ENCODE results near the gene IL26.
"Not testable (repeated sequence)": the region's sequence is repeated elsewhere in the genome, so short reads cannot be mapped to it uniquely, and the experiment has no call there.

The IL26 gene

GRCh38 chr12:68240079-68240478 lies 14.5 kb upstream of the IL26 start:
- DNase-seq (ENCODE audit: low spot score), result no peak

GRCh38 chr12:68239309-68239982 lies 13.8 kb upstream of the IL26 start:
- no peak for DNase-seq (ENCODE audit: low spot score)

GRCh38 chr12:68237619-68238018 lies 12.0 kb upstream of the IL26 start:
- DNase-seq (ENCODE audit: low spot score), result no peak

- DNase-seq (ENCODE audit: low spot score), result peak; percentile 27
Measured at GRCh38 chr12:68237078-68237477, 11.5 kb upstream of the IL26 start.

GRCh38 chr12:68236421-68237059 lies 10.9 kb upstream of the IL26 start:
- DNase-seq (ENCODE audit: low spot score), result peak; percentile 31

- no peak for DNase-seq (ENCODE audit: low spot score)
Measured at GRCh38 chr12:68235576-68235975, 10.0 kb upstream of the IL26 start.

GRCh38 chr12:68234140-68234539 lies 8.5 kb upstream of the IL26 start:
- no peak for DNase-seq (ENCODE audit: low spot score)

GRCh38 chr12:68233498-68233897 lies 7.9 kb upstream of the IL26 start:
- no peak for DNase-seq (ENCODE audit: low spot score)

GRCh38 chr12:68231691-68232090 lies 6.1 kb upstream of the IL26 start:
- no peak for DNase-seq (ENCODE audit: low spot score)

GRCh38 chr12:68231229-68231628 lies 5.6 kb upstream of the IL26 start:
- no peak for DNase-seq (ENCODE audit: low spot score)

- DNase-seq (ENCODE audit: low spot score), result no peak
Measured at GRCh38 chr12:68229956-68230355, 4.3 kb upstream of the IL26 start.

GRCh38 chr12:68227356-68227755 lies 1.7 kb upstream of the IL26 start:
- DNase-seq (ENCODE audit: low spot score), result no peak

- DNase-seq (ENCODE audit: low spot score), result no peak
Measured at GRCh38 chr12:68224613-68225285, 861 bp downstream of the IL26 start.

GRCh38 chr12:68223067-68223747 lies 2.4 kb downstream of the IL26 start:
- DNase-seq (ENCODE audit: low spot score), result peak; percentile 86

- no peak for DNase-seq (ENCODE audit: low spot score)
Measured at GRCh38 chr12:68222326-68222725, 3.3 kb downstream of the IL26 start.

- DNase-seq (ENCODE audit: low spot score), result no peak
Measured at GRCh38 chr12:68221497-68221896, 4.1 kb downstream of the IL26 start.

GRCh38 chr12:68210875-68211274 lies 14.7 kb downstream of the IL26 start:
- no peak for DNase-seq (ENCODE audit: low spot score)

- DNase-seq (ENCODE audit: low spot score), result not testable (repeated sequence)
Measured at GRCh38 chr12:68209048-68209728, 16.4 kb downstream of the IL26 start.

- no peak for DNase-seq (ENCODE audit: low spot score)
Measured at GRCh38 chr12:68207276-68207675, 18.3 kb downstream of the IL26 start.

- DNase-seq (ENCODE audit: low spot score), result no peak
Measured at GRCh38 chr12:68206446-68206845, 19.2 kb downstream of the IL26 start.

GRCh38 chr12:68203460-68203875 lies 22.1 kb downstream of the IL26 start:
- no peak for DNase-seq (ENCODE audit: low spot score)

- no peak for DNase-seq (ENCODE audit: low spot score)
Measured at GRCh38 chr12:68200854-68201253, 24.8 kb downstream of the IL26 start.

All from pons (tissue), 1 donor.